NT2/D1 (cell line): Measurements from ENCODE around the gene VPS35.

Experiments
- SUZ12 ChIP-seq: IDR thresholded peaks from 2 replicates; pipeline ENCODE4 v1.6.1; 2011; ENCODE audit not compliant: insufficient read length, insufficient read depth; ENCODE audit errors: extremely low read depth
- YY1 ChIP-seq: IDR thresholded peaks from 2 replicates; pipeline ENCODE4 v1.6.1; 2011; ENCODE audit not compliant: insufficient read length, insufficient read depth
- ZNF274 ChIP-seq: IDR thresholded peaks from 2 replicates; pipeline ENCODE4 v1.6.1; 2011; ENCODE audit warnings: mild to moderate bottlenecking, low read depth, low read length

GRCh38 chr16:46696957-46697356 lies 8.0 kb upstream of the VPS35 start:
- TF ChIP-seq ZNF274 (no peak), SUZ12 (no peak), YY1 (no peak)
